ENCODE data around the gene TOLLIP.

TOLLIP gene

DNA sequence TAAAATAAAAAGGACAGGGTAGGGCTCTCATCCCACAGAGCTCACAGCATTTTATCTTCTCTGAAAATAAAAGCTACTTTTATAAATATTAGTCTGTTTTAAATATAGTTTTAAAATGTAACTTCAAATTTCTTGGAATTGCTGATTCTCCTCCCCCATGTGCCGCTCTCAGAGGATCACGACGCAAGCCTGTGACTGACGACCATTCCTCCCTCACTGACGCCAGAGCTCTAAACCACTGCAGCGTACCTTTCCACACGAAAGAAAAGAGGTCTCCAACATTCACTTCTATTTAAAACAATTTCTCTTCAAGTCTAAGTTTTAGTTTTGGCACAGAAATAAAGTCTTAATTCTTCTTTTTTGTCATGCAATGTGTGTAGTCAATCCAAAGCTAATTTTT, 9.3 kb downstream of the TOLLIP start:
- TF ChIP-seq CTCF (IDR thresholded peaks at IDR 0.05; ENCODE audit: low read depth, low read length, poor library complexity, severe bottlenecking) (no peak), EZH2phosphoT487 (IDR thresholded peaks at IDR 0.05; ENCODE audit: borderline replicate concordance, low read length) (no peak)
- H3K9me3 ChIP-seq (ENCODE audit: control insufficient read depth, insufficient read depth, low read length), result peaks cover 19% of the 10 kb centered on the region
- H3K36me3 ChIP-seq (ENCODE audit: control insufficient read depth, low read length), result peaks cover 6% of the 10 kb centered on the region; the same call in 1 of the 2 replicates
- H3K79me2 ChIP-seq (ENCODE audit: control insufficient read depth, low read length), result peaks cover 21% of the 10 kb centered on the region; the same call in 1 of the 2 replicates
- H3K9me2 ChIP-seq (replicated peaks; ENCODE audit: control insufficient read depth, low read length), result no peaks in the 10 kb centered on the region
- no peaks in the 10 kb centered on the region for H4K20me1 ChIP-seq (ENCODE audit: control insufficient read depth, insufficient read depth, low read depth, low read length)
- no peak overlapping the region for H3K4me2 ChIP-seq (ENCODE audit: low read length)
- no peak overlapping the region for H3K4me3 ChIP-seq (ENCODE audit: low read length)
- H3K4me1 ChIP-seq (ENCODE audit: control insufficient read depth, low read length), result no peaks in the 10 kb centered on the region
- no peaks in the 10 kb centered on the region for H3K27me3 ChIP-seq (ENCODE audit: control insufficient read depth, low read length)
- peaks cover 4% of the 10 kb centered on the region; the same call in 1 of the 2 replicates for H3F3A ChIP-seq (ENCODE audit: control insufficient read depth, insufficient read depth)
- H3K27ac ChIP-seq (ENCODE audit: low read depth, low read length), result no peak overlapping the region

GRCh38 chr11:1299621-1300020, 9.8 kb downstream of the TOLLIP start:
- Histone ChIP-seq H4K20me1 (ENCODE audit: control insufficient read depth, insufficient read depth, low read depth, low read length) (no peaks in the 10 kb centered on the region), H3K4me1 (ENCODE audit: control insufficient read depth, low read length) (no peaks in the 10 kb centered on the region), H3K9me3 (ENCODE audit: control insufficient read depth, insufficient read depth, low read length) (peaks cover 19% of the 10 kb centered on the region), H3K79me2 (ENCODE audit: control insufficient read depth, low read length) (peaks cover 21% of the 10 kb centered on the region; the same call in 1 of the 2 replicates), H3K27ac (ENCODE audit: low read depth, low read length) (no peak overlapping the region), H3K27me3 (ENCODE audit: control insufficient read depth, low read length) (no peaks in the 10 kb centered on the region), H3K9me2 (replicated peaks; ENCODE audit: control insufficient read depth, low read length) (no peaks in the 10 kb centered on the region), H3F3A (ENCODE audit: control insufficient read depth, insufficient read depth) (peaks cover under 1% of the 10 kb centered on the region; the same call in 1 of the 2 replicates), H3K4me2 (ENCODE audit: low read length) (no peak overlapping the region), H3K36me3 (ENCODE audit: control insufficient read depth, low read length) (peaks cover 6% of the 10 kb centered on the region; the same call in 1 of the 2 replicates), H3K4me3 (ENCODE audit: low read length) (no peak overlapping the region)
- TF ChIP-seq CTCF (IDR thresholded peaks at IDR 0.05; ENCODE audit: low read depth, low read length, poor library complexity, severe bottlenecking), result no peak
- no peak for TF ChIP-seq EZH2phosphoT487 (IDR thresholded peaks at IDR 0.05; ENCODE audit: borderline replicate concordance, low read length)

- Histone ChIP-seq H3K36me3 (ENCODE audit: control insufficient read depth, low read length) (peaks cover 6% of the 10 kb centered on the region; the same call in 1 of the 2 replicates), H3K4me1 (ENCODE audit: control insufficient read depth, low read length) (no peaks in the 10 kb centered on the region), H3K9me3 (ENCODE audit: control insufficient read depth, insufficient read depth, low read length) (peaks cover 19% of the 10 kb centered on the region), H3K4me3 (ENCODE audit: low read length) (no peak overlapping the region), H3K79me2 (ENCODE audit: control insufficient read depth, low read length) (peaks cover 21% of the 10 kb centered on the region; the same call in 1 of the 2 replicates), H3F3A (ENCODE audit: control insufficient read depth, insufficient read depth) (no peaks in the 10 kb centered on the region), H3K27ac (ENCODE audit: low read depth, low read length) (no peak overlapping the region), H4K20me1 (ENCODE audit: control insufficient read depth, insufficient read depth, low read depth, low read length) (no peaks in the 10 kb centered on the region), H3K9me2 (replicated peaks; ENCODE audit: control insufficient read depth, low read length) (no peaks in the 10 kb centered on the region), H3K27me3 (ENCODE audit: control insufficient read depth, low read length) (no peaks in the 10 kb centered on the region), H3K4me2 (ENCODE audit: low read length) (no peak overlapping the region)
- TF ChIP-seq EZH2phosphoT487 (IDR thresholded peaks at IDR 0.05; ENCODE audit: borderline replicate concordance, low read length) (no peak), CTCF (IDR thresholded peaks at IDR 0.05; ENCODE audit: low read depth, low read length, poor library complexity, severe bottlenecking) (no peak)
These were observed 10.5 kb downstream of the TOLLIP start for GRCh38 chr11:1298695-1299492.

All from DOHH2 (cell line).